GM12874 (cell line): ENCODE measurements around the gene SCGB3A2.

ENCODE experiments used
- CTCF ChIP-seq: IDR thresholded peaks from 2 replicates; pipeline ENCODE4 v1.5.1; 2011; ENCODE audit warnings: low read depth, mild to moderate bottlenecking, control low read depth, low read length, moderate library complexity; ENCODE audit not compliant: insufficient read depth

SCGB3A2 gene

GRCh38 chr5:147882586-147883313, 4.2 kb downstream of the SCGB3A2 start:
- no peak for TF ChIP-seq CTCF

GRCh38 chr5:147887026-147887627, 8.6 kb downstream of the SCGB3A2 start:
- TF ChIP-seq CTCF: no peak

DNA sequence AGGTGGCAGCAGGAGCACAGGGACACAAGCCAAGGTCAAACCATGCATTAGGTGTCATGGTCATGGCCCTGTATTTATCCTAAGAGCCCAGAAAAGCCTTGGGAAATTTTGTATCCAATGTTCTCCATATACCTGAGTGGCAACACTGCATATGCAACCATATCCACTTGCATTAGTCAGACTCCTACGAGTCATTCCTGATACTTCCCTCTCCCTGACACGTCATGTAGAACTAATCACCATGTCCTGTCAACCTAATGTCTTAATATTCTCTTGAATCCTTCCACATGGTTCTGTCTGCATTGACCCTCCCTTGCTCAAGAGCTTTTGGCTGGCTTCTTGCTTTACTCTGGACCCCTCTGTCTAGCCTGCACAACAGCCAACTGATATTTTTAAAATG, 9.4 kb downstream of the SCGB3A2 start:
- TF ChIP-seq CTCF: no peak

DNA sequence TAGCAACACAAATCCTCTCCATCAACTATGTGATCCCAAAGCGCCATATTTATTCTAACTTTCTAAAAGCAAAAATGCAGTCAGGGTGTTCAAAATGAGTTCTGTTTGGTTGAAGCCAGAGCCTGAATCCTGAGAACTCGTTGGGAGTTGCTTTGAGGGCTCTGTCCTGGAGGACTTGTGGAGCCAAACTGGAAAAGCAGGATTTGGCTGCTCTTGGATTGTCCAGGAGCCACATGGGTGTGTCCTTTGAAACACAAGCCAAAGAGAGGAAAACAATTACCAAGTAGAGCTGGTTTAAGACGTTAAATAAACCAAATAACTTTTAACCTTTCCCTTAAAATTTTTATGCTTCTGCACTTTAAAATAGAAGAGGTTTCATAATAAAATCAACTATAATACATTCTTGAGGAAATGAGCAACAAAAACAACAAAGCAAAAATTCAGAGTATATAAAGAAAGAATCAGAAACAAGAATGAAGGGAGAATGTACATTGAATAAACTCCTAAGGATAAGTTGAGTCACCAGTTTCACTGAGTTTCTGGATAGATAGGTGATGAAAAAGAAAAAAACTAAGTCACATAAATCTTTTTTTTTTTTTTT, 14.3 kb downstream of the SCGB3A2 start:
- no peak for TF ChIP-seq CTCF

GRCh38 chr5:147893820-147894219, 15.3 kb downstream of the SCGB3A2 start:
- TF ChIP-seq CTCF: no peak

- TF ChIP-seq CTCF: no peak
Measured at GRCh38 chr5:147895864-147896263, 17.4 kb downstream of the SCGB3A2 start.

DNA sequence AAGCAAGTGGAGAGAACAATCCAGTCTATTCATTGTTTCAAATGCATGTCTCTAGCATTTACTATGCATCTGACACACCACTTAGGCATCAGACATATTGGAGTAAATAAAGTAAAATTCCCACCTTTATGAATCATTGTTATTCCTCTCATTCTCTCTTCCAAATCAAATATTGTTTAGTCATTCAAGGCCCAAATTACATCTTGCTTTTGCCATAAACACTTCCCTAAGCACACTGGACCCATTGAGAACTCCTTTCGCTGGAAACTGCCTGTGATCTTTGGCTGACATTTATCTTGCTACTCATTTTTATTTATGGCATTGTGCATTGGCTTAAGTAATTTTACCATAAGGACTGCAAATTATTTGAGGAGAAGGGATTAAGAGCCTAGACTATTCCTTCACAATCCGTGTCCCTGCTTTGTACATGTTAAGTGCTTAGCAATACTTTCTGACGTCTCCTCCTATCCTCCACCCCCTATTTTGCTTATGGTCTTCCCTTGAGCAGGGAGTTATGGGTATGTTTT, 20.4 kb downstream of the SCGB3A2 start:
- no peak for TF ChIP-seq CTCF
